ENCODE data around the gene UNC5B.

DNA sequence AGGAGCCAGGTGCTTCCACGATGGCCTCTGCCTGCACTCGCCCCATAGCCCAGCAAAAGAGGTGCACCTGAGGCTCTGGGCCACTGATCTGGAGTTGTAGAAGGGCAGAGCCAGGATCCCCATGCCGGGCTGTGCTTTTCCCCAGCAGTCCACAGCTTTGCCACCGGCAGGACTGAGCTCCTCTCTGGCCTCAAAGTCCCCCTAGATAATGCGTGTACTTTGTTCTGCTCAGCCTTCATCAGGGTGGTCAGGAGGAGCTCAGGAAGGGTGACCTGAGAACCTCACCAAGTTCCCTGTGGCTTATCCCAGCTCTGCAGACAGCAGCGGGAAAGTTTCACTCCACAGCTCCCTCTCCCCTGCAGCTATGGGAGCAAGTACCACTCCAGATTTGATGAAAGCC is 27.9 kb upstream of the UNC5B start:
- TF ChIP-seq POLR2A (IDR thresholded peaks at IDR 0.05; ENCODE audit: borderline replicate concordance, extremely low read depth, insufficient read depth, insufficient read length) (no peak), SP1 (IDR thresholded peaks at IDR 0.05; ENCODE audit: low read depth) (no peak), CTCF (IDR thresholded peaks at IDR 0.05 in 2 of 3, conservative IDR thresholded peaks at IDR 0.05 in 1 of 3; ENCODE audit: borderline replicate concordance in 1 of 3, insufficient read depth in 1 of 3, low read depth in 2 of 3, low read length in 2 of 3) (no peak), EZH2 (IDR thresholded peaks at IDR 0.05) (no peak), ATF3 (IDR thresholded peaks at IDR 0.05) (no peak), ZNF274 (IDR thresholded peaks at IDR 0.05; ENCODE audit: low read depth, low read length) (no peak), MAX (IDR thresholded peaks at IDR 0.05) (no peak), REST (IDR thresholded peaks at IDR 0.05; ENCODE audit: low read depth) (no peak), FOSL1 (IDR thresholded peaks at IDR 0.05; ENCODE audit: low read depth) (no peak)

Measured in HCT116 (cell line).